NB4 (cell line): ENCODE results near the gene NSMCE1.

ENCODE experiments used
- DNase-seq: peaks from one replicate; pipeline ENCODE4 v3.0.0; 2010; ENCODE audit warnings: low read depth
- H3K4me3 ChIP-seq: one replicate; pipeline ENCODE4 v1.5.1; 2011; ENCODE audit warnings: mild to moderate bottlenecking, low read depth, low read length, moderate library complexity
- CTCF ChIP-seq: IDR thresholded peaks from one replicate; pipeline ENCODE4 v1.5.1; 2012; ENCODE audit warnings: low read depth, low read length
- MAX ChIP-seq: IDR thresholded peaks from 2 replicates; pipeline ENCODE4 v1.6.1; 2011; ENCODE audit warnings: low read depth, low read length
- MYC ChIP-seq: IDR thresholded peaks from 2 replicates; pipeline ENCODE4 v1.6.1; 2011; ENCODE audit warnings: low read depth, low read length
- POLR2A ChIP-seq: IDR thresholded peaks from 2 replicates; pipeline ENCODE4 v1.6.1; 2011; ENCODE audit warnings: mild to moderate bottlenecking; ENCODE audit not compliant: insufficient read length; ENCODE audit errors: extremely low read depth

NSMCE1 gene

GRCh38 chr16:27235055-27235937 lies 33.3 kb downstream of the NSMCE1 start:
- H3K4me3 ChIP-seq = no peak overlapping the region
- peak; percentile 75 for DNase-seq
- TF ChIP-seq POLR2A = no peak
- peak; percentile 82 for TF ChIP-seq MAX
- TF ChIP-seq MYC = no peak; the same call in 1 of the 2 replicates
- TF ChIP-seq CTCF = peak; percentile 85

- H3K4me3 ChIP-seq = no peak overlapping the region
- no peak for DNase-seq
- TF ChIP-seq MAX = no peak
- TF ChIP-seq CTCF = no peak
- TF ChIP-seq POLR2A = no peak
- TF ChIP-seq MYC = no peak
Observed at GRCh38 chr16:27234603-27235002, 34.0 kb downstream of the NSMCE1 start.

GRCh38 chr16:27234171-27234570 lies 34.4 kb downstream of the NSMCE1 start:
- TF ChIP-seq CTCF (no peak), MAX (no peak), POLR2A (no peak), MYC (no peak)
- H3K4me3 ChIP-seq = no peak overlapping the region
- DNase-seq = no peak

GRCh38 chr16:27233731-27234130 lies 34.8 kb downstream of the NSMCE1 start:
- no peak for DNase-seq
- TF ChIP-seq MYC (no peak), MAX (no peak), POLR2A (no peak), CTCF (no peak)
- H3K4me3 ChIP-seq = no peak overlapping the region

- no peak overlapping the region for H3K4me3 ChIP-seq
- no peak for DNase-seq
- TF ChIP-seq POLR2A = no peak
- no peak for TF ChIP-seq MYC
- no peak for TF ChIP-seq CTCF
- TF ChIP-seq MAX = no peak
Observed at GRCh38 chr16:27232901-27233625, 35.5 kb downstream of the NSMCE1 start.
